Measurements from ENCODE around the gene C11orf87. TPM values are rescaled to one million over a fixed set of nuclear protein-coding genes. Genes with fewer than 3 reads are reported as not detected.

The C11orf87 gene
- total RNA-seq, 1 experiment from 2014 or later: not detected

GRCh38 chr11:109435121-109435742, 13.2 kb downstream of the C11orf87 start:
- Mint-ChIP-seq H3K36me3 (ENCODE audit: insufficient read depth, unreplicated experiment) (no peaks in the 10 kb centered on the region), H3K4me1 (ENCODE audit: insufficient read depth, unreplicated experiment) (peaks cover 8% of the 10 kb centered on the region), H3K27me3 (ENCODE audit: insufficient read depth, unreplicated experiment) (no peaks in the 10 kb centered on the region), H3K9me3 (ENCODE audit: unreplicated experiment) (no peaks in the 10 kb centered on the region), H3K4me3 (ENCODE audit: unreplicated experiment) (no peak overlapping the region), H3K27ac (ENCODE audit: low read depth, unreplicated experiment) (no peak overlapping the region)
- BruUV-seq (replicated peaks): no TSS peak
- no peak for TF ChIP-seq CTCF (IDR thresholded peaks at IDR 0.05; ENCODE audit: unreplicated experiment)
- ChIA-PET CTCF (interaction anchor here (0.6 kb wide), 1 partner anchor 46 kb away, joined by 3 read pairs; no protein-coding TSS in a partner anchor), POLR2A (no interaction called here)
- intact Hi-C loops (cut with micrococcal nuclease): no loop called here
- DNase-seq (ENCODE audit: unreplicated experiment): peak; percentile 81

- Mint-ChIP-seq H3K9me3 (ENCODE audit: unreplicated experiment) (no peaks in the 10 kb centered on the region), H3K4me3 (ENCODE audit: unreplicated experiment) (no peak overlapping the region), H3K36me3 (ENCODE audit: insufficient read depth, unreplicated experiment) (no peaks in the 10 kb centered on the region), H3K27ac (ENCODE audit: low read depth, unreplicated experiment) (no peak overlapping the region), H3K27me3 (ENCODE audit: insufficient read depth, unreplicated experiment) (no peaks in the 10 kb centered on the region), H3K4me1 (ENCODE audit: insufficient read depth, unreplicated experiment) (peaks cover 8% of the 10 kb centered on the region)
- BruUV-seq (replicated peaks): no TSS peak
- ChIA-PET POLR2A (interaction anchor here (0.7 kb wide), 1 partner anchor 15 kb away, joined by 3 read pairs; no protein-coding TSS in a partner anchor), CTCF (interaction anchor here (0.7 to 1.2 kb wide), 3 partner anchors 11 to 1586 kb away, joined by 3 to 4 read pairs (median 3); no protein-coding TSS in a partner anchor)
- no peak for TF ChIP-seq CTCF (IDR thresholded peaks at IDR 0.05; ENCODE audit: unreplicated experiment)
- DNase-seq (ENCODE audit: unreplicated experiment): no peak
- intact Hi-C loops (cut with micrococcal nuclease): no loop called here
Measured at GRCh38 chr11:109439684-109440083, 17.7 kb downstream of the C11orf87 start.

GRCh38 chr11:109443052-109443451, 21.1 kb downstream of the C11orf87 start:
- TF ChIP-seq CTCF (IDR thresholded peaks at IDR 0.05; ENCODE audit: unreplicated experiment): no peak

GRCh38 chr11:109454857-109455256, 32.9 kb downstream of the C11orf87 start:
- Mint-ChIP-seq H3K36me3 (ENCODE audit: insufficient read depth, unreplicated experiment) (no peaks in the 10 kb centered on the region), H3K4me1 (ENCODE audit: insufficient read depth, unreplicated experiment) (no peaks in the 10 kb centered on the region), H3K9me3 (ENCODE audit: unreplicated experiment) (no peaks in the 10 kb centered on the region), H3K27me3 (ENCODE audit: insufficient read depth, unreplicated experiment) (no peaks in the 10 kb centered on the region), H3K4me3 (ENCODE audit: unreplicated experiment) (no peak overlapping the region), H3K27ac (ENCODE audit: low read depth, unreplicated experiment) (no peak overlapping the region)
- no peak for TF ChIP-seq CTCF (IDR thresholded peaks at IDR 0.05; ENCODE audit: unreplicated experiment)
- DNase-seq (ENCODE audit: unreplicated experiment): no peak
- BruUV-seq (replicated peaks): no TSS peak
- ChIA-PET CTCF (no interaction called here), POLR2A (interaction anchor here (1.1 kb wide), 1 partner anchor 15 kb away, joined by 3 read pairs; no protein-coding TSS in a partner anchor)
- intact Hi-C loops (cut with micrococcal nuclease): no loop called here

More at GRCh38 chr11:109443052-109443451, 21.1 kb downstream of the C11orf87 start:
- POLR2A ChIA-PET: interaction anchor here (0.7 kb wide), 2 partner anchors 46 to 246 kb away, joined by 3 to 4 read pairs; no protein-coding TSS in a partner anchor
- CTCF ChIA-PET: interaction anchor here (0.6 to 0.7 kb wide), 2 partner anchors 67 to 457 kb away, joined by 3 read pairs; no protein-coding TSS in a partner anchor
- no peak overlapping the region for H3K4me3 Mint-ChIP-seq (ENCODE audit: unreplicated experiment)
- no peak for DNase-seq (ENCODE audit: unreplicated experiment)
- H3K9me3 Mint-ChIP-seq (ENCODE audit: unreplicated experiment): no peaks in the 10 kb centered on the region
- no TSS peak for BruUV-seq (replicated peaks)
- H3K36me3 Mint-ChIP-seq (ENCODE audit: insufficient read depth, unreplicated experiment): no peaks in the 10 kb centered on the region
- H3K27me3 Mint-ChIP-seq (ENCODE audit: insufficient read depth, unreplicated experiment): no peaks in the 10 kb centered on the region
- intact Hi-C loops (cut with micrococcal nuclease): no loop called here
- no peak overlapping the region for H3K27ac Mint-ChIP-seq (ENCODE audit: low read depth, unreplicated experiment)
- no peaks in the 10 kb centered on the region for H3K4me1 Mint-ChIP-seq (ENCODE audit: insufficient read depth, unreplicated experiment)

Data from MCF 10A (cell line).